ENCODE results near the gene FIGN. TPM values are rescaled to one million over a fixed set of nuclear protein-coding genes. Genes with fewer than 3 reads are reported as not detected.

FIGN gene
- total and polyA plus RNA-seq, 10 of the 15 experiments (the other 5 are each of a cell fraction or from before 2014, with no cell fraction given), result under 0.01 to 0.01 TPM; not detected in 8

DNA sequence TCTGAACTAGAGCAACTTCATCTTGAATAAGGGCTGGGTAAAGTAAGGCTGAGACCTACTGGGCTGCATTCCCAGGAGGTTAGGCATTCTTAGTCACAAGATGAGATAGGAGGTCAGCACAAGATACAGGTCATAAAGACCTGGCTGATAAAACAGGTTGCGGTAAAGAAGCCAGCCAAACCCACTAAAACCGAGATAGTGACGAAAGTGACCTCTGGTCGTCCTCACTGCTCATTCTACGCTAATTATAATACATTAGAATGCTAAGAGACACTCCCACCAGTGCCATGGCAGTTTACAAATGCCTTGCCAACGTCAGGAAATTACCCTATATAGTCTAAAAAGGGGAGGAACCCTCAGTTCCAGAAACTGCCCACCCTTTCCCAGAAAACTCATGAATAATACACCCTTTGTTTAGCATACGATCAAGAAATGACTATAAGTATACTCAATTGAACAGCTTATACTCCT, 109.1 kb downstream of the FIGN start:
- Histone ChIP-seq H3K4me2 (ENCODE audit: control insufficient read depth, insufficient read depth) (no peak overlapping the region), H3K27me3 (replicated peaks in 1 of 2; ENCODE audit: control insufficient read depth in 2 of 2, insufficient read depth in 2 of 2, low read length in 1 of 2) (no peaks in the 10 kb centered on the region), H3K36me3 (ENCODE audit: control insufficient read depth in 2 of 2, insufficient read depth in 2 of 2, low read length in 1 of 2) (no peaks in the 10 kb centered on the region), H3K4me1 (ENCODE audit: control insufficient read depth, insufficient read depth, low read length) (no peaks in the 10 kb centered on the region), H4K20me1 (ENCODE audit: control insufficient read depth, insufficient read depth) (no peaks in the 10 kb centered on the region), H3K27ac (ENCODE audit: control insufficient read depth, insufficient read depth) (no peak overlapping the region), H3K79me2 (ENCODE audit: control insufficient read depth, insufficient read depth, low read length) (no peaks in the 10 kb centered on the region), H3K9ac (ENCODE audit: control insufficient read depth, insufficient read depth, low read length) (no peak overlapping the region), H3K9me3 (replicated peaks; ENCODE audit: control insufficient read depth, insufficient read depth, low read length) (no peaks in the 10 kb centered on the region), H2AFZ (ENCODE audit: control insufficient read depth, low read depth, low read length) (no peak overlapping the region), H3K4me3 (no peak overlapping the region)
- no peak for FAIRE-seq
- no TSS peak for BruUV-seq (replicated peaks)
- WGBS (ENCODE audit: insufficient coverage, insufficient replicate concordance, low lambda C conversion rate, missing lambda C conversion rate), result 17% methylated on average over 7 of the region's 7 CpGs
- in situ Hi-C loops (cut with MboI), result no loop called here
- peak; percentile 45 for ATAC-seq
- no peak for TF ChIP-seq LARP7 (IDR thresholded peaks at IDR 0.05)
- TF ChIP-seq RUNX3 (IDR thresholded peaks at IDR 0.05; ENCODE audit: low read length), result peak; percentile 8; the same call in 1 of the 2 replicates
- DNase-seq (ENCODE audit: low read depth, low spot score), result no peak
- intact Hi-C loops (cut with micrococcal nuclease; ENCODE audit: unreplicated experiment), result no loop called here
- CTCF ChIA-PET, result no interaction called here
- SMC1A ChIA-PET (ENCODE audit: uncharacterized antibody, unreplicated experiment), result no interaction called here
- RAD21 ChIA-PET (ENCODE audit: unreplicated experiment), result interaction anchor here (1.1 kb wide), 1 partner anchor 435 kb away, joined by 3 read pairs; no protein-coding TSS in a partner anchor
- POLR2A ChIA-PET, result no interaction called here

DNA sequence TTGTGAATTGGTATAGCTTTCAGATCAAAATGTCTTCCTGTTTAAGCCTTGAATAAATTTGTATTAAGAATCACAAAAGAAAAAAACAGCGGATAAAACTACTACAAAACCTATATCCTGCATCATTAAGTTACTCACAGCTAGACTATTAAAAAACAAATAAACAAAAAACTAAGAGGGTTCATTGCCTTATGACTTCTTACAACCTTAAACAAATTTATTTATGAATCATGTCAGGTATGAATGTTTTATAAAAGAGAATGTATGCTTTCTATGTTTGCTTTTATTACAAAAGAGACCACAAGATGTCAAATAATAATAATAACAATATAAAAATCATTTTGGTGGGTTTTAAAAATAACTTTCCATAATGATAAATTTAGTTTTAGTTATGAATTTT, 109.6 kb downstream of the FIGN start:
- H3K27me3 ChIP-seq (replicated peaks in 1 of 2; ENCODE audit: control insufficient read depth in 2 of 2, insufficient read depth in 2 of 2, low read length in 1 of 2), result no peaks in the 10 kb centered on the region
- ATAC-seq (no peak), DNase-seq (ENCODE audit: low read depth, low spot score) (no peak), FAIRE-seq (no peak)
- H3K9me3 ChIP-seq (replicated peaks; ENCODE audit: control insufficient read depth, insufficient read depth, low read length), result no peaks in the 10 kb centered on the region
- H3K36me3 ChIP-seq (ENCODE audit: control insufficient read depth in 2 of 2, insufficient read depth in 2 of 2, low read length in 1 of 2), result no peaks in the 10 kb centered on the region
- no peak for TF ChIP-seq RUNX3 (IDR thresholded peaks at IDR 0.05; ENCODE audit: low read length)
- TF ChIP-seq YY1 (IDR thresholded peaks at IDR 0.05; ENCODE audit: low read depth, low read length), result no peak
- TF ChIP-seq HCFC1 (IDR thresholded peaks at IDR 0.05; ENCODE audit: low read length), result no peak
- TF ChIP-seq, protein P1, sequence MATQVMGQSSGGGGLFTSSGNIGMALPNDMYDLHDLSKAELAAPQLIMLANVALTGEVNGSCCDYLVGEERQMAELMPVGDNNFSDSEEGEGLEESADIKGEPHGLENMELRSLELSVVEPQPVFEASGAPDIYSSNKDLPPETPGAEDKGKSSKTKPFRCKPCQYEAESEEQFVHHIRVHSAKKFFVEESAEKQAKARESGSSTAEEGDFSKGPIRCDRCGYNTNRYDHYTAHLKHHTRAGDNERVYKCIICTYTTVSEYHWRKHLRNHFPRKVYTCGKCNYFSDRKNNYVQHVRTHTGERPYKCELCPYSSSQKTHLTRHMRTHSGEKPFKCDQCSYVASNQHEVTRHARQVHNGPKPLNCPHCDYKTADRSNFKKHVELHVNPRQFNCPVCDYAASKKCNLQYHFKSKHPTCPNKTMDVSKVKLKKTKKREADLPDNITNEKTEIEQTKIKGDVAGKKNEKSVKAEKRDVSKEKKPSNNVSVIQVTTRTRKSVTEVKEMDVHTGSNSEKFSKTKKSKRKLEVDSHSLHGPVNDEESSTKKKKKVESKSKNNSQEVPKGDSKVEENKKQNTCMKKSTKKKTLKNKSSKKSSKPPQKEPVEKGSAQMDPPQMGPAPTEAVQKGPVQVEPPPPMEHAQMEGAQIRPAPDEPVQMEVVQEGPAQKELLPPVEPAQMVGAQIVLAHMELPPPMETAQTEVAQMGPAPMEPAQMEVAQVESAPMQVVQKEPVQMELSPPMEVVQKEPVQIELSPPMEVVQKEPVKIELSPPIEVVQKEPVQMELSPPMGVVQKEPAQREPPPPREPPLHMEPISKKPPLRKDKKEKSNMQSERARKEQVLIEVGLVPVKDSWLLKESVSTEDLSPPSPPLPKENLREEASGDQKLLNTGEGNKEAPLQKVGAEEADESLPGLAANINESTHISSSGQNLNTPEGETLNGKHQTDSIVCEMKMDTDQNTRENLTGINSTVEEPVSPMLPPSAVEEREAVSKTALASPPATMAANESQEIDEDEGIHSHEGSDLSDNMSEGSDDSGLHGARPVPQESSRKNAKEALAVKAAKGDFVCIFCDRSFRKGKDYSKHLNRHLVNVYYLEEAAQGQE (IDR thresholded peaks at IDR 0.05; ENCODE audit: low read depth, low read length), result no peak
- no peak for TF ChIP-seq EP300 (IDR thresholded peaks at IDR 0.05; ENCODE audit: borderline replicate concordance in 1 of 2, control insufficient read depth in 1 of 2, low read depth in 2 of 2, low read length in 2 of 2)
- TF ChIP-seq, protein P2, sequence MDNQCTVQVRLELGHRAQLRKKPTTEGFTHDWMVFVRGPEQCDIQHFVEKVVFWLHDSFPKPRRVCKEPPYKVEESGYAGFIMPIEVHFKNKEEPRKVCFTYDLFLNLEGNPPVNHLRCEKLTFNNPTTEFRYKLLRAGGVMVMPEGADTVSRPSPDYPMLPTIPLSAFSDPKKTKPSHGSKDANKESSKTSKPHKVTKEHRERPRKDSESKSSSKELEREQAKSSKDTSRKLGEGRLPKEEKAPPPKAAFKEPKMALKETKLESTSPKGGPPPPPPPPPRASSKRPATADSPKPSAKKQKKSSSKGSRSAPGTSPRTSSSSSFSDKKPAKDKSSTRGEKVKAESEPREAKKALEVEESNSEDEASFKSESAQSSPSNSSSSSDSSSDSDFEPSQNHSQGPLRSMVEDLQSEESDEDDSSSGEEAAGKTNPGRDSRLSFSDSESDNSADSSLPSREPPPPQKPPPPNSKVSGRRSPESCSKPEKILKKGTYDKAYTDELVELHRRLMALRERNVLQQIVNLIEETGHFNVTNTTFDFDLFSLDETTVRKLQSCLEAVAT (IDR thresholded peaks at IDR 0.05), result no peak
- TF ChIP-seq MYC (IDR thresholded peaks at IDR 0.05; ENCODE audit: insufficient read depth, insufficient read length, insufficient replicate concordance, low read length, severe bottlenecking), result no peak
- no peak for TF ChIP-seq FOXK2 (IDR thresholded peaks at IDR 0.05)
- no peak for TF ChIP-seq NFIC (IDR thresholded peaks at IDR 0.05; ENCODE audit: low read depth, low read length)
- H3K4me3 ChIP-seq, result no peak overlapping the region
- ChIA-PET POLR2A (no interaction called here), RAD21 (ENCODE audit: unreplicated experiment) (interaction anchor here (1.1 kb wide), 1 partner anchor 435 kb away, joined by 3 read pairs; no protein-coding TSS in a partner anchor), CTCF (no interaction called here), SMC1A (ENCODE audit: uncharacterized antibody, unreplicated experiment) (interaction anchor here (1.5 kb wide), 1 partner anchor 15 kb away, joined by 4 read pairs; no protein-coding TSS in a partner anchor)
- no TSS peak for BruUV-seq (replicated peaks)
- H3K4me1 ChIP-seq (ENCODE audit: control insufficient read depth, insufficient read depth, low read length), result no peaks in the 10 kb centered on the region
- 29% methylated on average over 1 of the region's 1 CpG for WGBS (ENCODE audit: insufficient coverage, insufficient replicate concordance, low lambda C conversion rate, missing lambda C conversion rate)
- no peak overlapping the region for H3K4me2 ChIP-seq (ENCODE audit: control insufficient read depth, insufficient read depth)
- intact Hi-C loops (cut with micrococcal nuclease; ENCODE audit: unreplicated experiment), result no loop called here
- in situ Hi-C loops (cut with MboI), result no loop called here
- no peak overlapping the region for H3K27ac ChIP-seq (ENCODE audit: control insufficient read depth, insufficient read depth)
- H3K79me2 ChIP-seq (ENCODE audit: control insufficient read depth, insufficient read depth, low read length), result no peaks in the 10 kb centered on the region
- no peak overlapping the region for H2AFZ ChIP-seq (ENCODE audit: control insufficient read depth, low read depth, low read length)
- H3K9ac ChIP-seq (ENCODE audit: control insufficient read depth, insufficient read depth, low read length), result no peak overlapping the region
- no peaks in the 10 kb centered on the region for H4K20me1 ChIP-seq (ENCODE audit: control insufficient read depth, insufficient read depth)
